OCI-LY3 (cell line): ENCODE results near the gene BOD1L1.

Source experiments
- CTCF ChIP-seq: fragments of 200-600, 300-600 bp; sonication (generic); IDR thresholded peaks from 2 replicates; pipeline ENCODE4 v1.5.1; 2014; ENCODE audit warnings: antibody characterized with exemption, low read length, low read depth
- EZH2phosphoT487 ChIP-seq: fragments of 200-600 bp; shearing (Covaris generic); IDR thresholded peaks from 2 replicates; pipeline ENCODE4 v1.6.1; 2018; ENCODE audit warnings: antibody characterized with exemption, mixed run types, low read depth

GRCh38 chr4:13592220-13592619 is 35.3 kb downstream of the BOD1L1 start:
- no peak for TF ChIP-seq EZH2phosphoT487
- TF ChIP-seq CTCF, result no peak
